ENCODE measurements around the gene HIVEP3. TPM values are rescaled to one million over a fixed set of nuclear protein-coding genes. Genes with fewer than 3 reads are reported as not detected.

The HIVEP3 gene
- total RNA-seq, 6 experiments from 2014 or later = 1.4 to 3.9 (median 2.2) TPM

DNA sequence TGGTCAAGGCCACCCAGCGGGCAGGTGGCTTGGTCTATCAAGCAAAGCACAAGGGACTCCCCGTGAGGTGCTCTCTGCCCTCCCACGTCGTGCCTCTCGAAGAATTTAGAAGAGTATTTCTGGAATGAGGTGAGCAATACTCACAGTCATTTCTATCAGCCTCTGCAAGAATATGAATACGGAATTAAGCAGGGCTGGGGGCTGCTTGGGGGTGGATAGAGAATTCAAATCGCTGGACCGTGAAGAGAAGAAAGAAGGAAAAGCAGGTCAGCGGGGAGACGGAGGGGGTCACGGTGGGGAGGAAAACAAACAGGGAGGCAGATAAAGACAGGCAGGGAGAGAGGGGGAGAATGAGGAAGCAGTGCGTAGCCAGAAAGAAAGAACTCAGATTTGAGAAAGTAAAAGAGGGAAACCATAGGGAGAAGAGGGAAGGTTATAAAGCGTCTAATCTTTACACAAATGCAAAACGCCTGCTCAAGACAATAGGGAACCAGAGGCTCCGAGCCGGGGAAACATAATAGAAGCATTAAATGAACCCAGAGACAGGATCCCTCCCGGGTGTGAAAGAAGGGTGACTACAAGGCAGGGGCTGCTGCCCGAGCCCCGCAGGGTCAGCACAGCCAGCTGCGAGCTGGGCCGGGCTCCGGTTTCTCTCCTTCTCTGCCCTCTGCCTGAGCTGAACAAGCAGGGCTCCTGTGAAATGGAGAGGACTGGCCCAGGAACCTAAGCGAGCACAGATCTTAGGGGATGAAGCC, 432.2 kb downstream of the HIVEP3 start:
- Histone ChIP-seq H3K4me1 (peaks cover 0 to 18% (median 6%) of the 10 kb centered on the region in 4 donors), H3K4me3 (no peak overlapping the region), H3K9me3 (no peaks in the 10 kb centered on the region), H3K27me3 (no peaks in the 10 kb centered on the region), H3K36me3 (no peaks in the 10 kb centered on the region), H3K27ac (no peak overlapping the region)
- DNase-seq (peak in 1 of 3 donors; percentile 23), ATAC-seq (no peak)
- WGBS (ENCODE audit: insufficient coverage, low coverage, low lambda C conversion rate, missing lambda C conversion rate) = 48% methylated on average over 18 of the region's 23 CpGs
- intact Hi-C loops (cut with DNase I) = no loop called here
- TF ChIP-seq, protein P1, sequence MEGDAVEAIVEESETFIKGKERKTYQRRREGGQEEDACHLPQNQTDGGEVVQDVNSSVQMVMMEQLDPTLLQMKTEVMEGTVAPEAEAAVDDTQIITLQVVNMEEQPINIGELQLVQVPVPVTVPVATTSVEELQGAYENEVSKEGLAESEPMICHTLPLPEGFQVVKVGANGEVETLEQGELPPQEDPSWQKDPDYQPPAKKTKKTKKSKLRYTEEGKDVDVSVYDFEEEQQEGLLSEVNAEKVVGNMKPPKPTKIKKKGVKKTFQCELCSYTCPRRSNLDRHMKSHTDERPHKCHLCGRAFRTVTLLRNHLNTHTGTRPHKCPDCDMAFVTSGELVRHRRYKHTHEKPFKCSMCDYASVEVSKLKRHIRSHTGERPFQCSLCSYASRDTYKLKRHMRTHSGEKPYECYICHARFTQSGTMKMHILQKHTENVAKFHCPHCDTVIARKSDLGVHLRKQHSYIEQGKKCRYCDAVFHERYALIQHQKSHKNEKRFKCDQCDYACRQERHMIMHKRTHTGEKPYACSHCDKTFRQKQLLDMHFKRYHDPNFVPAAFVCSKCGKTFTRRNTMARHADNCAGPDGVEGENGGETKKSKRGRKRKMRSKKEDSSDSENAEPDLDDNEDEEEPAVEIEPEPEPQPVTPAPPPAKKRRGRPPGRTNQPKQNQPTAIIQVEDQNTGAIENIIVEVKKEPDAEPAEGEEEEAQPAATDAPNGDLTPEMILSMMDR (IDR thresholded peaks at IDR 0.05) = no peak
- TF ChIP-seq POLR2A (IDR thresholded peaks at IDR 0.05) = no peak

DNA sequence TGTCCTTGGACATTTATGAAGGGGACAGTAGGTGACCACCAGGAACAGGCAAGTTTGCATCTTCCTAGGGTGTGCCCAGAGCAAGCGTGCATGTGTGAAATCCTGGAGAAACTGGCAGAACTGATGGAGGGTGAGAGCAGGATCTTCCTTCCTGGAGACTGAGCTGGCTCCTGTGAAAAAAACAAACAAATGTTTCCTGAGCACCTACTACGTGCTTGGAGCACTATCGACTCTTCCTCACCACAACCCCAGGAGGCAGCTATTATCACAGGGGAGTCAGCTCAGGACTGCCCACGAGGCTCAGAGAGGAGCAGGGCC, 432.7 kb downstream of the HIVEP3 start:
- Histone ChIP-seq H3K9me3 (no peaks in the 10 kb centered on the region), H3K27me3 (no peaks in the 10 kb centered on the region), H3K4me3 (no peak overlapping the region), H3K4me1 (peaks cover 0 to 18% (median 6%) of the 10 kb centered on the region in 4 donors), H3K27ac (no peak overlapping the region), H3K36me3 (no peaks in the 10 kb centered on the region)
- DNase-seq (no peak), ATAC-seq (no peak)
- 59% methylated on average over 3 of the region's 4 CpGs for WGBS (ENCODE audit: insufficient coverage, low coverage, low lambda C conversion rate, missing lambda C conversion rate)
- intact Hi-C loops (cut with DNase I) = no loop called here
- TF ChIP-seq POLR2A (IDR thresholded peaks at IDR 0.05) = no peak
- TF ChIP-seq, protein P1 (IDR thresholded peaks at IDR 0.05) = no peak

DNA sequence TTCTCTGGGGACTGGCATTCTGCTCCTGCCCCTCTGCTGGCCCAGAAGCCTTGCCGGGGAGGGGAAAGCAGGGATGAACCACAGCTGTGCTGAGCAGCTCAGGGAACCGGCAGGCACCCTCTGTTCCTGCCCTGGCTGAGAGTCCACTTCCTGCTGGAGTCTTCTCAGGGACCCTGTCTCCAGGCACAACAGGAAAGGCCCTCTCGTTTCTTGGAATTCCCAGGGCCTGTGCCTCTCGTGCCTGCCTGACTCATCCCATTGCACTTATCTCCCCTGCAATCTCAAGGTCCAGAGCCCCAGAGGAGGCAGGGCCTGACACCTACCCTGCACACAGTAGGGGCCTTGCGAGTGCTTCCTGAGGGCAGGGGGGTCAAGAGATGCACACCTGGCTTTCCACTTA, 433.1 kb downstream of the HIVEP3 start:
- intact Hi-C loops (cut with DNase I) = no loop called here
- TF ChIP-seq POLR2A (IDR thresholded peaks at IDR 0.05) = no peak
- TF ChIP-seq, protein P1 (IDR thresholded peaks at IDR 0.05) = no peak
- 57% methylated on average over 1 of the region's 5 CpGs for WGBS (ENCODE audit: insufficient coverage, low coverage, low lambda C conversion rate, missing lambda C conversion rate)
- Histone ChIP-seq H3K4me1 (peaks cover 0 to 19% (median 6%) of the 10 kb centered on the region in 4 donors), H3K27ac (no peak overlapping the region), H3K4me3 (no peak overlapping the region), H3K9me3 (no peaks in the 10 kb centered on the region), H3K27me3 (no peaks in the 10 kb centered on the region), H3K36me3 (no peaks in the 10 kb centered on the region)
- DNase-seq = peak in 1 of 3 donors; percentile 47
- ATAC-seq = no peak

GRCh38 chr1:41484402-41485241, 434.1 kb downstream of the HIVEP3 start, which contains the start of gene EDN2:
EDN2 (minus strand) TSS chr1:41484683; CDS start chr1:41484601, 82 bp downstream.
- DNase-seq (peak; percentile 87 to 92 (median 90)), ATAC-seq (peak; percentile 91 to 92 (median 91))
- intact Hi-C loops (cut with DNase I) = no loop called here
- Histone ChIP-seq H3K4me1 (peaks cover 0 to 29% (median 9%) of the 10 kb centered on the region in 4 donors), H3K27ac (peak within 1 kb of the TSS in 1 of 3 donors; percentile 39), H3K36me3 (no peaks in the 10 kb centered on the region), H3K9me3 (no peaks in the 10 kb centered on the region), H3K27me3 (no peaks in the 10 kb centered on the region), H3K4me3 (peak within 1 kb of the TSS in 2 of 3 donors; percentile 18 to 31)
- TF ChIP-seq, protein P1 (IDR thresholded peaks at IDR 0.05) = peak; percentile 39 to 64 (median 48)
- TF ChIP-seq POLR2A (IDR thresholded peaks at IDR 0.05) = peak; percentile 80
- WGBS (ENCODE audit: insufficient coverage, low coverage, low lambda C conversion rate, missing lambda C conversion rate) = 83% methylated on average over 2 of the region's 27 CpGs

Data from right lobe of liver (tissue), 6 donors.